ENCODE measurements around the gene USP36. TPM values are rescaled to one million over a fixed set of nuclear protein-coding genes. Genes with fewer than 3 reads are reported as not detected.
"Not testable (repeated sequence)": the region's sequence is repeated elsewhere in the genome, so short reads cannot be mapped to it uniquely, and the experiment has no call there.

USP36 gene
- total RNA-seq, 2 experiments from 2014 or later = 47.2 to 144 TPM

DNA sequence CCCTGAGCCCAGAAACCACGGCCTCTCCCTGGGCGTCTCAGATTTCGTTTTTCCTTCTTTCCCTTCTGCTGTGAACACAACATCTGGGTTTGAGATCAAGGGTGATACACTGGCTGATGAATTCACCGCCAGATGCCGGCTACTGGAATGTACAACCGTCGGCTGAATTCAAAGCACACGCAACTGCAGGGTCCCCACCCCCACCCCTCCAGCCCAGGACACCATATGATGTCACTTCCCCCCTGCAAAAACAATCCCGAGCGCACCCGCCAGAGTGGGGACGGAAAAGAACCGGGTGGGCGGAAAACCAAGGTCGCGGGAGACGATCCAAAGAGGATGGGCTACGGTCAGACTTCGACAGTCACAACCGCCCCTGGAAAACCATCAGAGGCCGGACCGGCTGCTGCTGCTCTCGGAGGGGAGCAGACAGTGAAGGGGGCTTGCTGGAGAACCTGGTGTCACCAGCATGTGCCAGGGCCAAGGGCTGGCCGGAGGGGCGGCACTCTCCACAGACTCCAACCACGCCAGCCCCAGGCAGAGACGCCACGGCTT is 39.1 kb upstream of the USP36 start:
- Histone ChIP-seq H3K36me3 (ENCODE audit: insufficient read depth, low read length) (no peaks in the 10 kb centered on the region), H4K20me1 (ENCODE audit: insufficient read depth, low read length) (no peaks in the 10 kb centered on the region), H3K4me2 (ENCODE audit: low read length) (no peak overlapping the region), H3K9me3 (ENCODE audit: low read length) (no peaks in the 10 kb centered on the region), H2AFZ (ENCODE audit: low read length) (no peak overlapping the region), H3K4me3 (ENCODE audit: low read depth, low read length, poor library complexity, severe bottlenecking) (no peak overlapping the region), H3K79me2 (ENCODE audit: insufficient read depth, low read depth, low read length) (no peaks in the 10 kb centered on the region), H3K9me2 (ENCODE audit: insufficient read depth, low read length) (no peaks in the 10 kb centered on the region), H3K27ac (ENCODE audit: low read depth, low read length, poor library complexity, severe bottlenecking) (no peak overlapping the region), H3K4me1 (ENCODE audit: insufficient read depth, low read length, poor library complexity, severe bottlenecking) (no peaks in the 10 kb centered on the region)
- CTCF ChIA-PET (ENCODE audit: unreplicated experiment) = no interaction called here
- no peak for DNase-seq (ENCODE audit: low spot score)
- TF ChIP-seq EZH2phosphoT487 (IDR thresholded peaks at IDR 0.05; ENCODE audit: borderline replicate concordance, low read depth, low read length) = no peak
- no peak for TF ChIP-seq CTCF (conservative IDR thresholded peaks at IDR 0.05; ENCODE audit: low read length)
- POLR2A ChIA-PET = interaction anchor here (0.6 kb wide), 1 partner anchor 660 kb away, joined by 3 read pairs; no protein-coding TSS in a partner anchor
- intact Hi-C loops (cut with micrococcal nuclease; ENCODE audit: unreplicated experiment) = no loop called here
- no TSS peak for BruUV-seq (replicated peaks)

DNA sequence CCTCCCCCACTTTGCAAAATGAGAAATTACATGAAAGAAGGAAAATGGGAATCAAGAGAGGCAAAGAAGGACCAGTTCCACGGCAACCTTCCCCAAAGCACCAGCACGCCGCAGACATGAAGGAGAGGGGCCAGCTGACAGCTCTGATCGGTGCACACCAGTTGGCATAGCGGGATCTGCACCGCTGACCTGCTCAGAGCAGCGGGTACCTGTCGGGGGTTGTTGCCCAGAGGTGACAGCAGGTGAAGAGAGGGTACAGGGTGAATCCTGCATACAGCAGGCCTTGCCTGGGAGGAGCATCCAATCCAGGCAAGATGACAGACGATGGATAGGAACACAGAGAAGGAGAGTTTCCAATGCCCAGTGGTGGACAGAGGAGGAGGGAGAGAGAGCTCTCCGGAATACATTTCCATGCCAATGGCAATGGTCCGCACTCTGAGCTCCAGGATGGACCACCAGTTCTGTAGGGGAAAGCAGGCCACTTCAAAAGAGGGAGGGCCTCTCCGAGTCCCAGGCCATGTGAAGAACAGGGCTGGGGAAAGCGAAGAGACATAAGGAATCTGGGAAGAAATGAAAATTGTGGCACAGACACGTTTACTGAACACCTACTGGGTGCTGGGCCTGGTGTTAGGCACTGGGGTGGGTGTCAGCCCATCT is 38.4 kb upstream of the USP36 start:
- H3K4me1 ChIP-seq (ENCODE audit: insufficient read depth, low read length, poor library complexity, severe bottlenecking) = no peaks in the 10 kb centered on the region
- intact Hi-C loops (cut with micrococcal nuclease; ENCODE audit: unreplicated experiment) = no loop called here
- no peaks in the 10 kb centered on the region for H3K9me3 ChIP-seq (ENCODE audit: low read length)
- BruUV-seq (replicated peaks) = no TSS peak
- H3K9me2 ChIP-seq (ENCODE audit: insufficient read depth, low read length) = no peaks in the 10 kb centered on the region
- DNase-seq (ENCODE audit: low spot score) = no peak
- H3K4me3 ChIP-seq (ENCODE audit: low read depth, low read length, poor library complexity, severe bottlenecking) = no peak overlapping the region
- H3K36me3 ChIP-seq (ENCODE audit: insufficient read depth, low read length) = no peaks in the 10 kb centered on the region
- H3K4me2 ChIP-seq (ENCODE audit: low read length) = no peak overlapping the region
- H3K79me2 ChIP-seq (ENCODE audit: insufficient read depth, low read depth, low read length) = no peaks in the 10 kb centered on the region
- ChIA-PET POLR2A (no interaction called here), CTCF (ENCODE audit: unreplicated experiment) (no interaction called here)
- no peak overlapping the region for H2AFZ ChIP-seq (ENCODE audit: low read length)
- TF ChIP-seq CTCF (conservative IDR thresholded peaks at IDR 0.05; ENCODE audit: low read length) (no peak), EZH2phosphoT487 (IDR thresholded peaks at IDR 0.05; ENCODE audit: borderline replicate concordance, low read depth, low read length) (no peak)
- H4K20me1 ChIP-seq (ENCODE audit: insufficient read depth, low read length) = no peaks in the 10 kb centered on the region
- H3K27ac ChIP-seq (ENCODE audit: low read depth, low read length, poor library complexity, severe bottlenecking) = no peak overlapping the region

GRCh38 chr17:78878261-78878660 is 37.6 kb upstream of the USP36 start:
- Histone ChIP-seq H4K20me1 (ENCODE audit: insufficient read depth, low read length) (no peaks in the 10 kb centered on the region), H3K4me2 (ENCODE audit: low read length) (no peak overlapping the region), H3K9me3 (ENCODE audit: low read length) (no peaks in the 10 kb centered on the region), H2AFZ (ENCODE audit: low read length) (no peak overlapping the region), H3K27ac (ENCODE audit: low read depth, low read length, poor library complexity, severe bottlenecking) (no peak overlapping the region), H3K79me2 (ENCODE audit: insufficient read depth, low read depth, low read length) (no peaks in the 10 kb centered on the region), H3K36me3 (ENCODE audit: insufficient read depth, low read length) (no peaks in the 10 kb centered on the region), H3K4me1 (ENCODE audit: insufficient read depth, low read length, poor library complexity, severe bottlenecking) (no peaks in the 10 kb centered on the region), H3K9me2 (ENCODE audit: insufficient read depth, low read length) (no peaks in the 10 kb centered on the region), H3K4me3 (ENCODE audit: low read depth, low read length, poor library complexity, severe bottlenecking) (no peak overlapping the region)
- POLR2A ChIA-PET = no interaction called here
- no peak for TF ChIP-seq EZH2phosphoT487 (IDR thresholded peaks at IDR 0.05; ENCODE audit: borderline replicate concordance, low read depth, low read length)
- no peak for TF ChIP-seq CTCF (conservative IDR thresholded peaks at IDR 0.05; ENCODE audit: low read length)
- CTCF ChIA-PET (ENCODE audit: unreplicated experiment) = no interaction called here
- no peak for DNase-seq (ENCODE audit: low spot score)
- BruUV-seq (replicated peaks) = no TSS peak
- intact Hi-C loops (cut with micrococcal nuclease; ENCODE audit: unreplicated experiment) = no loop called here

GRCh38 chr17:78876954-78877517 is 36.4 kb upstream of the USP36 start:
- DNase-seq (ENCODE audit: low spot score); H3K4me2 ChIP-seq (ENCODE audit: low read length); intact Hi-C loops (cut with micrococcal nuclease; ENCODE audit: unreplicated experiment); H4K20me1 ChIP-seq (ENCODE audit: insufficient read depth, low read length); BruUV-seq (replicated peaks); CTCF ChIA-PET (ENCODE audit: unreplicated experiment); H2AFZ ChIP-seq (ENCODE audit: low read length); H3K27ac ChIP-seq (ENCODE audit: low read depth, low read length, poor library complexity, severe bottlenecking); H3K36me3 ChIP-seq (ENCODE audit: insufficient read depth, low read length); H3K9me3 ChIP-seq (ENCODE audit: low read length); H3K79me2 ChIP-seq (ENCODE audit: insufficient read depth, low read depth, low read length); H3K4me3 ChIP-seq (ENCODE audit: low read depth, low read length, poor library complexity, severe bottlenecking); H3K4me1 ChIP-seq (ENCODE audit: insufficient read depth, low read length, poor library complexity, severe bottlenecking); H3K9me2 ChIP-seq (ENCODE audit: insufficient read depth, low read length): not testable (repeated sequence)
- POLR2A ChIA-PET = interaction anchor here (0.6 kb wide), 1 partner anchor 1827 kb away, joined by 3 read pairs; no protein-coding TSS in a partner anchor

Measured in OCI-LY7 (cell line).